HG03039 (cell line): ENCODE measurements around the gene PRKAR1B.

ENCODE experiments used
- ATAC-seq: cut with Tn5 transposase; IDR thresholded peaks from one replicate; pipeline ENCODE4 v1.9.1; 2021; ENCODE audit warnings: mild to moderate bottlenecking, moderate library complexity; ENCODE audit not compliant: unreplicated experiment

Gene PRKAR1B

GRCh38 chr7:698515-699475 lies 28.3 kb downstream of the PRKAR1B start:
- no peak for ATAC-seq

- ATAC-seq: no peak
Observed at GRCh38 chr7:696812-697551, 30.1 kb downstream of the PRKAR1B start.

GRCh38 chr7:696426-696811 lies 30.7 kb downstream of the PRKAR1B start:
- ATAC-seq: no peak

- no peak for ATAC-seq
Observed at GRCh38 chr7:693280-693679, 33.8 kb downstream of the PRKAR1B start.

- no peak for ATAC-seq
Observed at GRCh38 chr7:691361-692045, 35.6 kb downstream of the PRKAR1B start.

- ATAC-seq: no peak
Observed at GRCh38 chr7:690478-691360, 36.4 kb downstream of the PRKAR1B start.

- no peak for ATAC-seq
Observed at GRCh38 chr7:685540-685939, 41.5 kb downstream of the PRKAR1B start.

- no peak for ATAC-seq
Observed at GRCh38 chr7:684416-684815, 42.7 kb downstream of the PRKAR1B start.

GRCh38 chr7:683526-684205 lies 43.4 kb downstream of the PRKAR1B start:
- no peak for ATAC-seq

- no peak for ATAC-seq
Observed at GRCh38 chr7:682810-683209, 44.3 kb downstream of the PRKAR1B start.

GRCh38 chr7:681551-682307 lies 45.4 kb downstream of the PRKAR1B start:
- no peak for ATAC-seq

GRCh38 chr7:680411-681127 lies 46.5 kb downstream of the PRKAR1B start:
- ATAC-seq: no peak

GRCh38 chr7:676972-677385 lies 50.1 kb downstream of the PRKAR1B start:
- ATAC-seq: no peak

GRCh38 chr7:676246-676971 lies 50.7 kb downstream of the PRKAR1B start:
- ATAC-seq: no peak

GRCh38 chr7:674454-675410 lies 52.3 kb downstream of the PRKAR1B start:
- ATAC-seq: no peak

GRCh38 chr7:673681-674453 lies 53.2 kb downstream of the PRKAR1B start:
- no peak for ATAC-seq
